Breast epithelium (tissue), 3 donors: ENCODE data around the gene SIGLEC9.

Experiments
- POLR2AphosphoS5 ChIP-seq, 3 donors: sonication (generic); formaldehyde crosslinking; IDR thresholded peaks; one replicate each; pipeline ENCODE4 v1.6.1; 2017; ENCODE audit warnings: antibody characterized with exemption in 3 of 3
- TF ChIP-seq, protein P1 (sequence below), 3 donors: fragments of 450-650 bp; IDR thresholded peaks; one replicate each; pipeline ENCODE4 v1.5.1; 2016 to 2017; ENCODE audit warnings: antibody characterized with exemption in 3 of 3, mild to moderate bottlenecking in 3 of 3, moderate library complexity in 3 of 3

- TF ChIP-seq, protein P1, sequence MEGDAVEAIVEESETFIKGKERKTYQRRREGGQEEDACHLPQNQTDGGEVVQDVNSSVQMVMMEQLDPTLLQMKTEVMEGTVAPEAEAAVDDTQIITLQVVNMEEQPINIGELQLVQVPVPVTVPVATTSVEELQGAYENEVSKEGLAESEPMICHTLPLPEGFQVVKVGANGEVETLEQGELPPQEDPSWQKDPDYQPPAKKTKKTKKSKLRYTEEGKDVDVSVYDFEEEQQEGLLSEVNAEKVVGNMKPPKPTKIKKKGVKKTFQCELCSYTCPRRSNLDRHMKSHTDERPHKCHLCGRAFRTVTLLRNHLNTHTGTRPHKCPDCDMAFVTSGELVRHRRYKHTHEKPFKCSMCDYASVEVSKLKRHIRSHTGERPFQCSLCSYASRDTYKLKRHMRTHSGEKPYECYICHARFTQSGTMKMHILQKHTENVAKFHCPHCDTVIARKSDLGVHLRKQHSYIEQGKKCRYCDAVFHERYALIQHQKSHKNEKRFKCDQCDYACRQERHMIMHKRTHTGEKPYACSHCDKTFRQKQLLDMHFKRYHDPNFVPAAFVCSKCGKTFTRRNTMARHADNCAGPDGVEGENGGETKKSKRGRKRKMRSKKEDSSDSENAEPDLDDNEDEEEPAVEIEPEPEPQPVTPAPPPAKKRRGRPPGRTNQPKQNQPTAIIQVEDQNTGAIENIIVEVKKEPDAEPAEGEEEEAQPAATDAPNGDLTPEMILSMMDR (IDR thresholded peaks at IDR 0.05), result no peak
- no peak for TF ChIP-seq POLR2AphosphoS5 (IDR thresholded peaks at IDR 0.05)
These were observed 38.4 kb upstream of the SIGLEC9 start for GRCh38 chr19:51086153-51086850.
